ENCODE measurements around the gene PTPRN2.
"Not testable (repeated sequence)": the region's sequence is repeated elsewhere in the genome, so short reads cannot be mapped to it uniquely, and the experiment has no call there.

Gene PTPRN2

GRCh38 chr7:157745721-157746709, 841.6 kb downstream of the PTPRN2 start:
- in situ Hi-C loops (cut with MboI; ENCODE audit: low sequenced_read_pairs): no loop called here

DNA sequence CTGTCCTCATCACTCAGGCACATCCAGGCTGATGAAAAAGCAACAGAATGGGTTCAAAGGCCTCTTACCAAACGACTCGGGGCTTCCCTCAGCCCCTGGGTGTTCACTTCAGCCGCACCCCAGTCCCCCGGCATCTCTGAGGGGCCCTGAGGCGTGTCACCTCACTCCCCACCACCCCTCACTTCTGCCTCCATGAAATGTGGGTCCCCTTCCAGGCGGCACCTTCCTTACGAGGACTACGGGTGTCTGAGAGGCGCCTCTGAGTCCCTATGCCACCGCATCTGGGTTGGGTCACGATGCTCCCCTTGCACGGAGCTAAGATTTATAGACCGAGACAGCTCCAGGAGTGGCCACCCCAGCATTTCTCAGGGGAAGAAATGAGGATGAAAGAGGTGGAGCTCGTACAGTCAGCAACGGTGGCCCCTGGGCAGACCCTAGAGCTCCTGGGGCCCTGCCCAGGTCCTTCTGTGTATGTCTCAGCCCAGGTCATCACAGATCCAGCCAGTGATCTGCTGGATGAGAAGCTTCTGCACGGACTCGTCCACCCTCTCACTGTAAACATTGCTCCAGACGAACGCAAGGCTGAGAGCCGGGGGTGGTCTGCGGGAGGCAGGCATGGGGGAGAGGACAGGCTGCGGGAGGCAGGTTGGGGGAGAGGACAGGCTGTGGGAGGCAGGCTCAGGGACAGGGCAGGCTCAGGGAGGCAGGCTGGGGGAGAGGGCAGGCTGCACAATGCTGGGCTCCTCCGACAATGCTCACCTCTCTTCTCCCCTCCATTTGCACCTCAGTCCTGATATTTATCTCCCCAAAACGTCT, 842.6 kb downstream of the PTPRN2 start:
- in situ Hi-C loops (cut with MboI; ENCODE audit: low sequenced_read_pairs): no loop called here

- in situ Hi-C loops (cut with MboI; ENCODE audit: low sequenced_read_pairs): no loop called here
These were observed 843.7 kb downstream of the PTPRN2 start for GRCh38 chr7:157743781-157744525.

- in situ Hi-C loops (cut with MboI; ENCODE audit: low sequenced_read_pairs): no loop called here
These were observed 847.3 kb downstream of the PTPRN2 start for GRCh38 chr7:157740251-157740798.

- in situ Hi-C loops (cut with MboI; ENCODE audit: low sequenced_read_pairs): no loop called here
These were observed 848.0 kb downstream of the PTPRN2 start for GRCh38 chr7:157739650-157740049.

DNA sequence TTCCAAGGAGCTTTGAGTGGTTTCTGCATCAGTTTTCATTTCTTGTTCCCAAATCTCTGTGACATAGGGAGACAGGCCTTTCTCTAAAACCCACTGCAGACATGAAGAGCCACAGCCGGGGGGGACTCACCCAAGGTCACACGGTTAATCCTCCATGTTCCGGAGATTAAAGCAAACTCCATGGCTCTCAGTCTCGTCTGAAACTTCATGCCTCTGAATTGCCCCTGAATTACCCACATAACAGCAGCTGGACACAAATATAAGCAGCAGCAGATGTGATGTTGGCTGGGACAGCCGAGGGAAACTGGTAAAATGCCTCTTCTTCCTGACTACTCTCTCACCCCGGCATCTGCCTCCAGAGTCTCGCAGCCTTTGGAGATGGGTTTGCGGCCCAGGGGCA, 848.6 kb downstream of the PTPRN2 start:
- in situ Hi-C loops (cut with MboI; ENCODE audit: low sequenced_read_pairs): no loop called here

DNA sequence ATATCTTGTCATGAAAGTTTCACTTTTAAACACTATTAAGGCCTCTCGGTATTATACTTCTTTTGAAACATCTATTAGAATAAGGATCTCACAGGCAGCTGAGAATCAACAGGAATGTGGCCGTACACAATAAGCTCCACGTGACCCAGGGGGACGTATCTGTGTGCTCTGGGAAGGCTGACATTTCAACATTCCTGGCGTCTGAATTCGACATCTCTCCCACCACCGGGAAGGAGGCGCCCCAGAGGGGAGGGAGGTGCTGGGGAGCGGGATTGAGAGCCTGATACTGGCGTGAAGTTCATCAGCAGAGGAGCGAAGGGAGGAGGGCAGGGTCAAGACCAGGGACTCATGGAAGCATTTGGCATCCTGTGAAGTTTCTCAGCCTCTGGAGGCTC, 849.6 kb downstream of the PTPRN2 start:
- in situ Hi-C loops (cut with MboI; ENCODE audit: low sequenced_read_pairs): no loop called here

DNA sequence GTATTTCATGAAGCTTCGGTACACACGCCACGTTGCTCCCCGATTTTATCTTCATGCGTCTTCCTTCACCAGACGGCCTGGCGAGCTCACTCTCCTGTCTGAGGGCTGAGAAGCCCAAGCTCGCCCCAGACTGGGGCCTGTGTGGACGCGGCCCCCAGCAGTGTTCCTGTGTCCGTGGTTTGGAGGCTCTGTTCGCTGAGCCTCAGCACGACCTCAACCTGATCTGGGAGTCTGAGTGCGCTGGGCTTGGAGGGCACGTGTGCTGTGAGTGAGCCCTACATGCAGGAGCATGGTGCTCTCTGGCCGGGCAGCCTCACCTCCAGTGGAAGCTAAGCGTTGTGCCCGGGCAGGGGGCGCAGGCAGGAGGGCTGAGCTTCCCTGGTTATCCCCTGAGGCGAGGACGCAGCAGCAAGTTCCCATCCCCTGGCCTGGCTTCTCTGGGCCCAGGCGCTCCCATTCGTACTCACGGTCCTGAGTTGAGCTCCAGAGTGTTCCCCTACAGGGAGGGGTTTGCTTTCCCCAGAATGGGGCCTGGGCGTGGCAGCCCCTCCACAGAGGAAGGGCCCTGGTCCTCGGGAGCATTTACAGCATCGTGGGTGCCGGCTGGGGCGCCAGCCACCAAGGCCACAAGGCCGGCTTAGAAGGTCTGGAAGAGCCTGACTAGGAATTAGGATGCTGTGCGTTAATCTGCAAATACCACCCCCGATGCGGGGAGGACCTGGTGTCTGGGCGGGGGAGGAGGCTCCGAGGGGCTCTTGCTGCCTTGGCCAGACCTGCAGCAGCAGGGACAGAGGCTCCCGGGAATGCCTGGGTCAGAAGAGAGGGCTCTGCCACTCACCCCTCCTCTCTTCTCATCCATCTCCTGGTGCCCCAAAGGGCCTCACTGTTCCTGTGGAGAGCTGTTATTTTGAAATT, 850.2 kb downstream of the PTPRN2 start:
- in situ Hi-C loops (cut with MboI; ENCODE audit: low sequenced_read_pairs): no loop called here

GRCh38 chr7:157736341-157736740, 851.3 kb downstream of the PTPRN2 start:
- in situ Hi-C loops (cut with MboI; ENCODE audit: low sequenced_read_pairs): no loop called here

DNA sequence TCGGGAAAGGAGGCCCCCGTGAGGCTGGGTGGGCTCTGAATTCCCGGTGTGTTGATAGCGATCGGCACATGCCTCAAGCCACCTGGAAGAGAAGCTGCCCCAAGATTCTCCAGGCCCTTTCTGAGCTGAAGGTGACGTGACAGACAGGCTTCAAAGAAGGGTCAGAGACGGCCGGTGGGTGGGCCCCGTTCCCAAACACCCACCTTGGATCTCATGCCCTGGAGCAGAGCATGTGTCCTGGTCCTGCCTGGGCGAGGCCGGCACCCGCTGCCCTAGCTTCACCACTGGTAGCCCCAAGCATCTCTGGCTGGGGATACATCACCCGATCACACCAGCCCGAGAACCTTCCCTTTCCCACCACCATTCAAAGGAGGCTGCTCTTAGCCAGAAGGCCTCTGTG, 851.8 kb downstream of the PTPRN2 start:
- in situ Hi-C loops (cut with MboI; ENCODE audit: low sequenced_read_pairs): no loop called here

- in situ Hi-C loops (cut with MboI; ENCODE audit: low sequenced_read_pairs): no loop called here
These were observed 852.7 kb downstream of the PTPRN2 start for GRCh38 chr7:157734676-157735640.

DNA sequence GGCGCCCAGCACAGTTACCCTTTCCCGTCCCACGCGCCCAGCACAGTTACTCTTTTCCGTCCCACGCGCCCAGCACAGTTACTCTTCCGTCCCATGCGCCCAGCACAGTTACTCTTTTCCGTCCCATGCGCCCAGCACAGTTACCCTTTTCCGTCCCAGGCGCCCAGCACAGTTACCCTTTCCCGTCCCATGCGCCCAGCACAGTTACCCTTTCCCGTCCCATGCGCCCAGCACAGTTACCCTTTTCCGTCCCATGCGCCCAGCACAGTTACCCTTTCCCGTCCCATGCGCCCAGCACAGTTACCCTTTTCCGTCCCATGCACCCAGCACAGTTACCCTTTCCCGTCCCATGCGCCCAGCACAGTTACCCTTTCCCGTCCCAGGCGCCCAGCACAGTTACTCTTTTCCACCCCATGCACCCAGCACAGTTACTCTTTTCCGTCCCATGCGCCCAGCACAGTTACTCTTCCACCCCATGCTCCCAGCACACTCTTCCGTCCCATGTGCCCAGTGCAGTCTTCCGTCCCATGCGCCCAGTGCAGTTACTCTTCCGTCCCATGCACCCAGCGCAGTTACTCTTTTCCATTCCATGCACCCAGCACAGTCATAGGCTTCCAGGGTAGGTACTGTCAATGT, 853.7 kb downstream of the PTPRN2 start:
- in situ Hi-C loops (cut with MboI; ENCODE audit: low sequenced_read_pairs): not testable (repeated sequence)

GRCh38 chr7:157731126-157731525, 856.5 kb downstream of the PTPRN2 start:
- in situ Hi-C loops (cut with MboI; ENCODE audit: low sequenced_read_pairs): no loop called here

GRCh38 chr7:157730614-157731013, 857.0 kb downstream of the PTPRN2 start:
- in situ Hi-C loops (cut with MboI; ENCODE audit: low sequenced_read_pairs): no loop called here

GRCh38 chr7:157729566-157729965, 858.1 kb downstream of the PTPRN2 start:
- in situ Hi-C loops (cut with MboI; ENCODE audit: low sequenced_read_pairs): no loop called here

- in situ Hi-C loops (cut with MboI; ENCODE audit: low sequenced_read_pairs): no loop called here
These were observed 859.5 kb downstream of the PTPRN2 start for GRCh38 chr7:157727964-157728615.

GRCh38 chr7:157726764-157727163, 860.9 kb downstream of the PTPRN2 start:
- in situ Hi-C loops (cut with MboI; ENCODE audit: low sequenced_read_pairs): no loop called here

DNA sequence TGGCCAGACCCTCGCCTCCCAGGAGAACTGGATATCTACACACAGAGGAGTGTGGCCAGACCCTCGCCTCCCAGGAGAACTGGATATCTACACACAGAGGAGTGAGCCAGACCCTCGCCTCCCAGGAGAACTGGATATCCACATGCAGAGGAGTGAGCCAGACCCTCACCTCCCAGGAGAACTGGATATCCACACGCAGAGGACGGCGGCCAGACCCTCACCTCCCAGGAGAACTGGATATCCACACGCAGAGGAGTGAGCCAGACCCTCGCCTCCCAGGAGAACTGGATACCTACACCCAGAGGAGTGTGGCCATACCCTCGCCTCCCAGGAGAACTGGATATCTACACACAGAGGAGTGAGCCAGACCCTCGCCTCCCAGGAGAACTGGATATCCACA, 862.3 kb downstream of the PTPRN2 start:
- in situ Hi-C loops (cut with MboI; ENCODE audit: low sequenced_read_pairs): not testable (repeated sequence)

Measured in hTERT RPE-1 (cell line).